Subcutaneous adipose tissue (tissue), 4 donors: ENCODE data around the gene SAMD4A. TPM values are rescaled to one million over a fixed set of nuclear protein-coding genes. Genes with fewer than 3 reads are reported as not detected.

Experiments used
- total RNA-seq, 4 donors: library from RNA; depleted of rRNA; stranded (reverse); fragments of >200 nt; gene quantifications; one replicate each; pipeline ENCODE4 v1.1.0, GENCODE V29; 2016
- TF ChIP-seq, protein P1 (sequence below): fragments of 450-650 bp; IDR thresholded peaks from one replicate; pipeline ENCODE4 v1.5.1; 2016; ENCODE audit warnings: low read depth, mild to moderate bottlenecking, control low read depth, antibody characterized with exemption, moderate library complexity

Gene SAMD4A
- total RNA-seq, 4 donors from 2014 or later, result 30.0 to 65.9 (median 39.7) TPM

GRCh38 chr14:54572316-54572715, 5.4 kb downstream of the SAMD4A start:
- TF ChIP-seq, protein P1, sequence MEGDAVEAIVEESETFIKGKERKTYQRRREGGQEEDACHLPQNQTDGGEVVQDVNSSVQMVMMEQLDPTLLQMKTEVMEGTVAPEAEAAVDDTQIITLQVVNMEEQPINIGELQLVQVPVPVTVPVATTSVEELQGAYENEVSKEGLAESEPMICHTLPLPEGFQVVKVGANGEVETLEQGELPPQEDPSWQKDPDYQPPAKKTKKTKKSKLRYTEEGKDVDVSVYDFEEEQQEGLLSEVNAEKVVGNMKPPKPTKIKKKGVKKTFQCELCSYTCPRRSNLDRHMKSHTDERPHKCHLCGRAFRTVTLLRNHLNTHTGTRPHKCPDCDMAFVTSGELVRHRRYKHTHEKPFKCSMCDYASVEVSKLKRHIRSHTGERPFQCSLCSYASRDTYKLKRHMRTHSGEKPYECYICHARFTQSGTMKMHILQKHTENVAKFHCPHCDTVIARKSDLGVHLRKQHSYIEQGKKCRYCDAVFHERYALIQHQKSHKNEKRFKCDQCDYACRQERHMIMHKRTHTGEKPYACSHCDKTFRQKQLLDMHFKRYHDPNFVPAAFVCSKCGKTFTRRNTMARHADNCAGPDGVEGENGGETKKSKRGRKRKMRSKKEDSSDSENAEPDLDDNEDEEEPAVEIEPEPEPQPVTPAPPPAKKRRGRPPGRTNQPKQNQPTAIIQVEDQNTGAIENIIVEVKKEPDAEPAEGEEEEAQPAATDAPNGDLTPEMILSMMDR, result no peak

- TF ChIP-seq, protein P1, result no peak
Observed at GRCh38 chr14:54574528-54574927, 7.6 kb downstream of the SAMD4A start.

GRCh38 chr14:54577494-54577893, 10.6 kb downstream of the SAMD4A start:
- TF ChIP-seq, protein P1, result no peak

DNA sequence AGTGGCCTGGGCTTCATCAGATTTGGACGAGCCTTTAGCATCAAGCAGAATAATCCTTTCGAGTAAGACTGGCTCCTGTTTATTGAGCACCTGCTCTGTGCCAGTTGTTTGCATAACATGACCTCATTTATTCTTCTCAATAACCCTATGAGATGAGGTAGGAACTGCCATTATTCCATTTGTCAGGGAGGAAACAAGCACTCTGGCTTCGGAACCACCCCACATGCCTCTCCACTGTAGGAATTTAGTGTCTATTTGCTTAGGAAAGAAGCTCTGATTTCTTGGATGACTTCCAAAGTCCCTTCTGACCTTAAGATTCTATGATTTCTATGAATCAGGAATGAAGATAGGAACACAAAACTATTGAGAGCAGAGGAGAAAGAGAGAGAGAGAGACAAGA, 11.0 kb downstream of the SAMD4A start:
- TF ChIP-seq, protein P1, result no peak

DNA sequence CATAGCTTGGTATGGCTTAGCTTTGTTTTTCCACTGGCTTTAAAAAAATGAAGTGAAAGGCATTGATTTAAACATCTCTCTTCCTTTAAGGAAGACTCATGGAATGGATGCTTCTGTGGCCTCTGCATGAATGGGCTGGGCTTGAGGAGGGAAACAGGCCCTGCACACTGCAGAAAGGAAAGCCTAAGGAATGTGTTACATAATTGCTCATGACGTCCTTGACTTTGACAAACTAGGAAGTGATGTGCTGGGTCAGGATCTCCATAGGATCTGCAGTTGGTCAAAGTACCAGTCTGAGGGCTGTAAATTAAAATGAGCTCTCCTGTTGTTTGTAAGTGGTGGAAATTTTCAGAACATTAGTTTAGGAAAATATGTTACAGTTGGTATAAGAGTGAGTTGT, 12.7 kb downstream of the SAMD4A start:
- TF ChIP-seq, protein P1, result no peak

DNA sequence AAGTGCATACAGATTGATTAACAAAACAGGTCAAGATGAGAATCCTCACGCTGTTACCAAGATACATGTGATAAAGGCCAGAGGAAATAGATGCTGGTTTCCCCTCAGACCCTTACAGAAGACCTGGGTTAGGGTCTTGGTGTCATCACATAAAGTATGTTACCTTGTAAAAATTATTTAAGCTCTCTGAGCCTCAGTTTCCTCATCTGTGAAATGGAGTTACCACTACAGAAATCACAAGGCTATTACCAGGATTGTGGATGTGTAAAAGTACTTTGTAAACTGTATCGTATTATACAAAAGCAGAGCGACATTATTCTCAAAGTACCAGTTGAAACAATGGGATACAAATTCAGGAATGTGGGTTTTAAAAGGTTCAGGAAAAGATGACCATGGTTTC, 14.0 kb downstream of the SAMD4A start:
- TF ChIP-seq, protein P1, result no peak

GRCh38 chr14:54582334-54582733, 15.4 kb downstream of the SAMD4A start:
- TF ChIP-seq, protein P1, result no peak
